Spleen (tissue), 11 donors: ENCODE measurements around the gene MAGED2. TPM values are rescaled to one million over a fixed set of nuclear protein-coding genes. Genes with fewer than 3 reads are reported as not detected.

Source experiments
- DNase-seq: peaks from one replicate; pipeline ENCODE4 v3.0.0-alpha.2; 2020
- H3K27ac ChIP-seq, 8 donors: fragments of 200-600 bp; sonication (generic) in 7 of 8; 1 replicate in 4 of 8; 2 replicates in 4 of 8; pipeline versions ENCODE4 v1.5.0 to v1.8.0; 2016 to 2021; ENCODE audit warnings: inconsistent platforms in 4 of 8, mild to moderate bottlenecking in 4 of 8, moderate library complexity in 1 of 8
- H3K27me3 ChIP-seq, 7 donors: fragments of 200-600 bp; sonication (generic) in 6 of 7; replicated peaks in 1 of 7; 1 replicate in 4 of 7; 2 replicates in 3 of 7; pipeline versions ENCODE4 v1.5.0 to v1.8.0; 2016 to 2021; ENCODE audit warnings: inconsistent platforms in 3 of 7, mild to moderate bottlenecking in 1 of 7
- H3K36me3 ChIP-seq, 6 donors: fragments of 200-600 bp; sonication (generic) in 5 of 6; 1 replicate in 4 of 6; 2 replicates in 2 of 6; pipeline versions ENCODE4 v1.5.0 to v1.8.0; 2016 to 2021; ENCODE audit warnings: inconsistent platforms in 2 of 6
- H3K4me1 ChIP-seq, 6 donors: fragments of 200-600 bp; sonication (generic) in 5 of 6; 1 replicate in 3 of 6; 2 replicates in 3 of 6; pipeline versions ENCODE4 v1.5.0 to v1.8.0; 2016 to 2021; ENCODE audit warnings: inconsistent platforms in 3 of 6
- H3K4me3 ChIP-seq, 8 donors: fragments of 200-600 bp; sonication (generic) in 7 of 8; 1 replicate in 4 of 8; 2 replicates in 4 of 8; pipeline versions ENCODE4 v1.5.0 to v1.8.0; 2016 to 2021; ENCODE audit warnings: inconsistent platforms in 4 of 8, mild to moderate bottlenecking in 4 of 8, moderate library complexity in 2 of 8
- H3K9me3 ChIP-seq, 8 donors: fragments of 200-600 bp; sonication (generic) in 7 of 8; 1 replicate in 4 of 8; 2 replicates in 4 of 8; pipeline versions ENCODE4 v1.5.0 to v1.8.0; 2016 to 2021; ENCODE audit warnings: inconsistent platforms in 4 of 8
- CTCF ChIP-seq, 11 experiments: fragments of 200-600 bp in 7 of 11; fragments of 450-650 bp in 4 of 11; sonication (generic) in 4 of 11; IDR thresholded peaks in 8 of 11; conservative IDR thresholded peaks in 3 of 11; 1 replicate in 7 of 11; 2 replicates in 4 of 11; pipeline versions ENCODE4 v1.4.0 to v1.8.0; 2016 to 2021; ENCODE audit warnings: antibody characterized with exemption in 11 of 11, inconsistent platforms in 4 of 11, mild to moderate bottlenecking in 1 of 11
- POLR2A ChIP-seq, 3 donors: fragments of 450-650 bp; IDR thresholded peaks; one replicate each; pipeline ENCODE4 v1.5.1; 2017; ENCODE audit warnings: antibody characterized with exemption in 3 of 3, mild to moderate bottlenecking in 1 of 3
- POLR2AphosphoS5 ChIP-seq, 3 donors: sonication (generic); formaldehyde crosslinking; IDR thresholded peaks; one replicate each; pipeline ENCODE4 v1.5.1; 2017; ENCODE audit warnings: antibody characterized with exemption in 3 of 3
- WGBS, 5 donors: extraction: QIAGEN DNeasy Blood & Tissue Kit in 3 of 5; methylation state at CpG; one replicate each; pipeline versions ENCODE4 v1.1.5 to v1.1.7; 2013 to 2018; 5-methylcytosine and 5-hydroxymethylcytosine counted together
- intact Hi-C: fragments of 100-400 bp; cut with DNase I; formaldehyde crosslinking; loops from one replicate; pipeline ENCODE4 v1.15.0; 2023; ENCODE audit warnings: low total_unique reads
- polyA plus RNA-seq, 3 donors: library from polyadenylated mRNA; stranded (reverse); fragments of 200-250 nt; gene quantifications; one replicate each; pipeline ENCODE4 v1.2.1, GENCODE V29; 2013
- total RNA-seq, 7 donors: library from RNA; depleted of rRNA in 3 of 7; stranded (reverse); fragments of >200 nt in 3 of 7; fragmentation: NEBNext Ultra II Directional in 4 of 7; extraction: Animal tissue kit (Norgen Biotek cat#: 25700) in 4 of 7; gene quantifications; one replicate each; pipeline versions ENCODE4 v1.1.0 to v1.2.1, GENCODE V29; 2016 to 2021
- donor health status: healthy with polysubstance abuse.
- donor health status: DM: no; HTN: no; CAD: no; lungs with moderate emphysema.
- donor health status: DM: no; HTN: no; CAD: no.
- donor health status: Bipolar disorder and iron deficiency.
- donor health status: healthy.
- donor health status: DM: no; HTN: no; CAD: no.
- donor health status: DM: yes; HTN: yes; CAD: no.

The MAGED2 gene
- total and polyA plus RNA-seq, 10 donors, result 37.6 to 79.0 (median 66.2) TPM

GRCh38 chrX:54820737-54821136 lies 13.2 kb downstream of the MAGED2 start:
- no peak overlapping the region for H3K27ac ChIP-seq
- intact Hi-C loops, result no loop called here
- peaks cover 0 to 8% (median 4%) of the 10 kb centered on the region in 6 donors for H3K36me3 ChIP-seq
- 76 to 96% (median 85%) methylated on average over 6 to 7 of the region's 7 CpGs; no CpG with 5 or more reads in 1 of the 5 donors for WGBS, 5 donors
- H3K4me3 ChIP-seq, result no peak overlapping the region
- TF ChIP-seq POLR2A (IDR thresholded peaks at IDR 0.05) (no peak), CTCF (IDR thresholded peaks at IDR 0.05 in 8 of 11, conservative IDR thresholded peaks at IDR 0.05 in 3 of 11) (no peak), POLR2AphosphoS5 (IDR thresholded peaks at IDR 0.05) (no peak)
- H3K9me3 ChIP-seq, result no peaks in the 10 kb centered on the region
- DNase-seq, result no peak
- no peaks in the 10 kb centered on the region for H3K27me3 ChIP-seq
- H3K4me1 ChIP-seq, result no peaks in the 10 kb centered on the region

- DNase-seq, result no peak
- intact Hi-C loops, result no loop called here
- whole genome bisulfite sequencing, 5 donors, result 62 to 100% (median 78%) methylated on average over 2 of the region's 2 CpGs
Measured at GRCh38 chrX:54821310-54821709, 13.8 kb downstream of the MAGED2 start.

DNA sequence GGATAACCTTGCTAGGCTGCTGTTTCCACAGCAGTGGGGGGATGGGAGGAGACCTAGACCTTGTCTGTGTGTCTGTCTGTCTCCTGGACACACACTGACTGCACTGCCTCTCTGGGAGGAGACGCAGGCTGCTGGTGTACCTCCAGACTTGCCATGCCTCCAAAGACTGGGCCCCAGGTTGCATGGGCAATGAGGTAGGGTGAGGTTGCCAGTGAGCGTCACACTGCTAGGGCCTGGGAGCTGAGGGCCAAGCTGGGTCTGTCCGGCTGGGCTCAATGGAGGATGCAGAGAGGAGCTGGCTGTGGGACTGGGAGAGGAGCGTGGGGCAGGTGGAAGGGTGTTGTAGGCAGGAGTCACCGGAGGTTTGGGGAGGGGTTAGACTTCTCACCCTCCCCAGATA lies 16.6 kb downstream of the MAGED2 start:
- Histone ChIP-seq H3K27me3 (no peaks in the 10 kb centered on the region), H3K4me3 (no peak overlapping the region), H3K27ac (no peak overlapping the region), H3K4me1 (no peaks in the 10 kb centered on the region), H3K36me3 (no peaks in the 10 kb centered on the region), H3K9me3 (no peaks in the 10 kb centered on the region)
- 78 to 96% (median 89%) methylated on average over 4 to 5 of the region's 5 CpGs; no CpG with 5 or more reads in 1 of the 5 donors for WGBS, 5 donors
- DNase-seq, result no peak
- intact Hi-C loops, result no loop called here
- TF ChIP-seq POLR2AphosphoS5 (IDR thresholded peaks at IDR 0.05), result no peak

More at GRCh38 chrX:54821310-54821709, 13.8 kb downstream of the MAGED2 start:
- Histone ChIP-seq H3K4me3 (no peak overlapping the region), H3K27me3 (no peaks in the 10 kb centered on the region), H3K9me3 (no peaks in the 10 kb centered on the region), H3K4me1 (no peaks in the 10 kb centered on the region), H3K36me3 (peaks cover 0 to 3% (median under 1%) of the 10 kb centered on the region in 6 donors), H3K27ac (no peak overlapping the region)
- TF ChIP-seq POLR2A (IDR thresholded peaks at IDR 0.05) (no peak), POLR2AphosphoS5 (IDR thresholded peaks at IDR 0.05) (no peak), CTCF (IDR thresholded peaks at IDR 0.05 in 8 of 11, conservative IDR thresholded peaks at IDR 0.05 in 3 of 11) (no peak)

- DNase-seq, result no peak
- Histone ChIP-seq H3K27ac (no peak overlapping the region), H3K36me3 (no peaks in the 10 kb centered on the region), H3K9me3 (no peaks in the 10 kb centered on the region), H3K4me1 (no peaks in the 10 kb centered on the region), H3K27me3 (no peaks in the 10 kb centered on the region), H3K4me3 (no peak overlapping the region)
- intact Hi-C loops, result no loop called here
- no peak for TF ChIP-seq POLR2AphosphoS5 (IDR thresholded peaks at IDR 0.05)
- TF ChIP-seq CTCF (IDR thresholded peaks at IDR 0.05 in 8 of 11, conservative IDR thresholded peaks at IDR 0.05 in 3 of 11), result no peak
- no peak for TF ChIP-seq POLR2A (IDR thresholded peaks at IDR 0.05)
- 85 to 96% (median 93%) methylated on average over 7 to 8 of the region's 8 CpGs for WGBS, 5 donors
Measured at GRCh38 chrX:54824722-54825121, 17.2 kb downstream of the MAGED2 start.
